Gastrocnemius medialis (tissue), 4 donors: Measurements from ENCODE around the gene MTHFD2L.

Experiments used
- POLR2A ChIP-seq, 2 donors: fragments of 450-650 bp; IDR thresholded peaks; one replicate each; pipeline ENCODE4 v1.6.1; 2017; ENCODE audit warnings: antibody characterized with exemption in 2 of 2, mild to moderate bottlenecking in 2 of 2, moderate library complexity in 2 of 2
- TF ChIP-seq, protein P1 (sequence below), 5 experiments: fragments of 450-650 bp in 3 of 5; fragments of 200-600 bp in 2 of 5; sonication (generic) in 2 of 5; IDR thresholded peaks in 4 of 5; conservative IDR thresholded peaks in 1 of 5; 1 replicate in 4 of 5; 2 replicates in 1 of 5; pipeline ENCODE4 v1.5.1; 2016 to 2019; ENCODE audit warnings: antibody characterized with exemption in 5 of 5, mild to moderate bottlenecking in 3 of 5, moderate library complexity in 3 of 5

DNA sequence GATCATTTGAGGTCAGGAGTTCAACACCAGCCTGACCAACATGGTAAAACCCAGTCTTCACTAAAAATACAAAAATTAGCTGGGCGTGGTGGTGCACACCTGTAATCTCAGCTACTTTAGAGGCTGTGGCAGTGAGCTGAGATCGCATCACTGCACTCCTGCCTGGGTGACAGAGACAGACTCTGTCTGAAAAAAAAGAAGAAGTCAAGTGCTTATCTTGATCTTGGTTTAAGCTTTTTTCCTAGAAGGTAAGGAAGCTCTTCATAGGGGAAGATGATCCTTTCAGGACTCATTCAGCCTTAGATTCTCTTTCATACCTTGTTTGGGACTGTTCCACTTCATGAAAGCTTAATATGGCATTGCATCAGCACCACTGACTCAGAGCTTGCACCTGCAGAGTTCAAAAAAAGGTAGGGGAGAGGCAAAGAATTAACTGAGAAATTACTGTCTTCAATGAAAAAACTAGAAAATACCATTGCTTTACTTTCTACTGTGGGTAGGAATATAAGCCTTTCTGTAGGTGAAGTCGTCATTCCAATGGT lies 79.6 kb downstream of the MTHFD2L start:
- TF ChIP-seq, protein P1, sequence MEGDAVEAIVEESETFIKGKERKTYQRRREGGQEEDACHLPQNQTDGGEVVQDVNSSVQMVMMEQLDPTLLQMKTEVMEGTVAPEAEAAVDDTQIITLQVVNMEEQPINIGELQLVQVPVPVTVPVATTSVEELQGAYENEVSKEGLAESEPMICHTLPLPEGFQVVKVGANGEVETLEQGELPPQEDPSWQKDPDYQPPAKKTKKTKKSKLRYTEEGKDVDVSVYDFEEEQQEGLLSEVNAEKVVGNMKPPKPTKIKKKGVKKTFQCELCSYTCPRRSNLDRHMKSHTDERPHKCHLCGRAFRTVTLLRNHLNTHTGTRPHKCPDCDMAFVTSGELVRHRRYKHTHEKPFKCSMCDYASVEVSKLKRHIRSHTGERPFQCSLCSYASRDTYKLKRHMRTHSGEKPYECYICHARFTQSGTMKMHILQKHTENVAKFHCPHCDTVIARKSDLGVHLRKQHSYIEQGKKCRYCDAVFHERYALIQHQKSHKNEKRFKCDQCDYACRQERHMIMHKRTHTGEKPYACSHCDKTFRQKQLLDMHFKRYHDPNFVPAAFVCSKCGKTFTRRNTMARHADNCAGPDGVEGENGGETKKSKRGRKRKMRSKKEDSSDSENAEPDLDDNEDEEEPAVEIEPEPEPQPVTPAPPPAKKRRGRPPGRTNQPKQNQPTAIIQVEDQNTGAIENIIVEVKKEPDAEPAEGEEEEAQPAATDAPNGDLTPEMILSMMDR (IDR thresholded peaks at IDR 0.05 in 4 of 5, conservative IDR thresholded peaks at IDR 0.05 in 1 of 5) = no peak
- no peak for TF ChIP-seq POLR2A (IDR thresholded peaks at IDR 0.05)
